Endodermal cell (in vitro differentiated cells): Measurements from ENCODE around the gene PRUNE2. TPM values are rescaled to one million over a fixed set of nuclear protein-coding genes. Genes with fewer than 3 reads are reported as not detected.

Experiments used
- DNase-seq: peaks from one replicate; pipeline ENCODE4 v3.0.0-alpha.2; 2017
- H3K27ac ChIP-seq: 2 replicates; pipeline ENCODE4 v1.5.1; 2013; ENCODE audit warnings: mild to moderate bottlenecking, low read depth, low read length, moderate library complexity
- H3K27me3 ChIP-seq: 2 replicates; pipeline ENCODE4 v1.6.1; 2013; ENCODE audit warnings: mild to moderate bottlenecking, low read length, moderate library complexity; ENCODE audit not compliant: insufficient read depth, control insufficient read depth, poor library complexity, severe bottlenecking
- H3K36me3 ChIP-seq: 2 replicates; pipeline ENCODE4 v1.7.0; 2013; ENCODE audit warnings: mild to moderate bottlenecking, low read length, moderate library complexity; ENCODE audit not compliant: control insufficient read depth, insufficient read depth
- H3K4me1 ChIP-seq: one replicate; pipeline ENCODE4 v1.7.0; 2013; ENCODE audit warnings: low read length; ENCODE audit not compliant: control insufficient read depth, insufficient read depth
- H3K4me3 ChIP-seq: 2 replicates; pipeline ENCODE4 v1.5.1; 2013; ENCODE audit warnings: mild to moderate bottlenecking, low read length, moderate library complexity
- H3K9ac ChIP-seq: 2 replicates; pipeline ENCODE4 v1.6.1; 2013; ENCODE audit warnings: mild to moderate bottlenecking, low read length, moderate library complexity; ENCODE audit not compliant: poor library complexity, severe bottlenecking; ENCODE audit errors: extremely low read depth
- H3K9me3 ChIP-seq: 2 replicates; pipeline ENCODE4 v1.6.1; 2013; ENCODE audit warnings: mild to moderate bottlenecking, low read length, moderate library complexity; ENCODE audit not compliant: control insufficient read depth
- H3K27ac Mint-ChIP-seq: 2 replicates; pipeline ENCODE4 v1.8.0; 2020; ENCODE audit warnings: mixed read lengths
- H3K27me3 Mint-ChIP-seq: 2 replicates; pipeline ENCODE4 v1.8.0; 2021; ENCODE audit warnings: mild to moderate bottlenecking, mixed read lengths; ENCODE audit not compliant: insufficient read depth
- H3K36me3 Mint-ChIP-seq: 2 replicates; pipeline ENCODE4 v1.8.0; 2020; ENCODE audit warnings: low read depth, mixed read lengths
- H3K4me1 Mint-ChIP-seq: 2 replicates; pipeline ENCODE4 v1.8.0; 2020; ENCODE audit warnings: mixed read lengths
- H3K4me3 Mint-ChIP-seq: 2 replicates; pipeline ENCODE4 v1.8.0; 2020; ENCODE audit warnings: mild to moderate bottlenecking, moderate library complexity, mixed read lengths
- H3K9me3 Mint-ChIP-seq: 2 replicates; pipeline ENCODE4 v1.8.0; 2020; ENCODE audit warnings: mild to moderate bottlenecking, mixed read lengths
- WGBS, 2 experiments: methylation state at CpG; one replicate each; pipeline versions ENCODE4 v1.1.5 to v1.1.7; 2013; ENCODE audit warnings: missing lambda C conversion rate in 2 of 2, mixed read lengths in 1 of 2; ENCODE audit not compliant: insufficient coverage in 1 of 2, insufficient read length in 1 of 2; 5-methylcytosine and 5-hydroxymethylcytosine counted together
- total RNA-seq, 2 donors: library from RNA; stranded (reverse); fragmentation: NEBNext Ultra II Directional in 1 of 2; extraction: Animal tissue kit (Norgen Biotek cat#: 25700) in 1 of 2; gene quantifications; 2 replicates in 1 of 2; 3 replicates in 1 of 2; pipeline ENCODE4 v1.2.1, GENCODE V29; 2021
- TF ChIP-seq, protein P1 (sequence below): fragments of 200-600 bp; sonication (generic); conservative IDR thresholded peaks from 2 replicates; pipeline ENCODE4 v1.5.0; 2021; ENCODE audit warnings: antibody characterized with exemption, mild to moderate bottlenecking

PRUNE2 gene
- total RNA-seq, 2 donors from 2014 or later = 4.1 to 6.8 TPM

DNA sequence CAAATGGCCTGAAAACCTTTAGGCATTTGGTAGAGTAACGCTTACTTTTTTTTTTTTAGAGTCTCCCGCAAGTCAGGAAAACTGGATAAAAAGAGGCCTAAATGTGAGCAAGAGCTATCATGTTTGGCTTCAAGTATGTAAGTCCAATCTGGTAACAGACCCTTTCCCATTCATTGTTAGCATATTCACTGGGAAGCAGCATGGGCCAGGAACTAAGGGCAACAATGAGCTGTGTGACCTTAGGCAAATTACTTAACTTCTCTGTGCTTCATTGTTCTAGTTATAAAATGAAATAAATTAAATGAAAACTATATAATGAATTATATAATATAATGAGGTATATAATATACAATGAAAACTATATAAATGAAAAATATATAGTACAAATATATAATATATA is 256.0 kb downstream of the PRUNE2 start:
- 95 to 100% methylated on average over 2 of the region's 2 CpGs for WGBS, 2 experiments
- Mint-ChIP-seq H3K36me3 (no peaks in the 10 kb centered on the region), H3K9me3 (no peaks in the 10 kb centered on the region), H3K27ac (no peak overlapping the region), H3K4me3 (no peak overlapping the region), H3K4me1 (peaks cover 30% of the 10 kb centered on the region), H3K27me3 (peaks cover 2% of the 10 kb centered on the region)
- Histone ChIP-seq H3K9me3 (no peaks in the 10 kb centered on the region), H3K36me3 (no peaks in the 10 kb centered on the region), H3K4me3 (no peak overlapping the region), H3K27me3 (no peaks in the 10 kb centered on the region), H3K27ac (no peak overlapping the region), H3K9ac (no peak overlapping the region), H3K4me1 (peaks cover 17% of the 10 kb centered on the region)
- no peak for DNase-seq
- TF ChIP-seq, protein P1, sequence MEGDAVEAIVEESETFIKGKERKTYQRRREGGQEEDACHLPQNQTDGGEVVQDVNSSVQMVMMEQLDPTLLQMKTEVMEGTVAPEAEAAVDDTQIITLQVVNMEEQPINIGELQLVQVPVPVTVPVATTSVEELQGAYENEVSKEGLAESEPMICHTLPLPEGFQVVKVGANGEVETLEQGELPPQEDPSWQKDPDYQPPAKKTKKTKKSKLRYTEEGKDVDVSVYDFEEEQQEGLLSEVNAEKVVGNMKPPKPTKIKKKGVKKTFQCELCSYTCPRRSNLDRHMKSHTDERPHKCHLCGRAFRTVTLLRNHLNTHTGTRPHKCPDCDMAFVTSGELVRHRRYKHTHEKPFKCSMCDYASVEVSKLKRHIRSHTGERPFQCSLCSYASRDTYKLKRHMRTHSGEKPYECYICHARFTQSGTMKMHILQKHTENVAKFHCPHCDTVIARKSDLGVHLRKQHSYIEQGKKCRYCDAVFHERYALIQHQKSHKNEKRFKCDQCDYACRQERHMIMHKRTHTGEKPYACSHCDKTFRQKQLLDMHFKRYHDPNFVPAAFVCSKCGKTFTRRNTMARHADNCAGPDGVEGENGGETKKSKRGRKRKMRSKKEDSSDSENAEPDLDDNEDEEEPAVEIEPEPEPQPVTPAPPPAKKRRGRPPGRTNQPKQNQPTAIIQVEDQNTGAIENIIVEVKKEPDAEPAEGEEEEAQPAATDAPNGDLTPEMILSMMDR = no peak

DNA sequence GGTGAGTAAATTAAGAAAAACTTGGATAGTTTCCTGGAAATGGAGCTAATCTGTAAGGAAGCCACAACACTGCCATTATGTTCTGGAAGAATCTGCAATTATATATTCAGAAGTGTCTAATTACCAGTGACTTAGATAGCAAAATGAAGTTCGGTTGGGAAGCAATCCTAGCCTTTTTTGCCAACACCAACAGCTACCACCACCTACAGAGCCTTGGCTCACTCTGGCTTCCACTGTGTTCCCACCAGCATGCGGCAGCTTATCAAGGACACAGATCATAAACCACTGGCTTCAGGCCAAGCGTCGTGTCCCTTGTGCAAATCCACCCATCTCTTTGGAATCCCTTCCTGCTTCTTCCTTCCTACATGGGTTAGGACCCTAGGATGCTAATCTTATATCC is 259.7 kb downstream of the PRUNE2 start:
- no peaks in the 10 kb centered on the region for H3K27me3 ChIP-seq
- TF ChIP-seq, protein P1 = no peak
- no peak for DNase-seq
- H3K9me3 Mint-ChIP-seq = no peaks in the 10 kb centered on the region
- no peak overlapping the region for H3K4me3 Mint-ChIP-seq
- H3K9me3 ChIP-seq = no peaks in the 10 kb centered on the region
- H3K4me1 Mint-ChIP-seq = peaks cover 45% of the 10 kb centered on the region
- H3K36me3 Mint-ChIP-seq = no peaks in the 10 kb centered on the region
- no peak overlapping the region for H3K27ac ChIP-seq
- H3K27me3 Mint-ChIP-seq = peaks cover 6% of the 10 kb centered on the region
- no peaks in the 10 kb centered on the region for H3K36me3 ChIP-seq
- H3K4me1 ChIP-seq = peaks cover 26% of the 10 kb centered on the region
- no peak overlapping the region for H3K4me3 ChIP-seq
- 90 to 97% methylated on average over 3 to 4 of the region's 4 CpGs for WGBS, 2 experiments
- H3K9ac ChIP-seq = no peak overlapping the region
- peak overlapping the region; percentile 35 for H3K27ac Mint-ChIP-seq

DNA sequence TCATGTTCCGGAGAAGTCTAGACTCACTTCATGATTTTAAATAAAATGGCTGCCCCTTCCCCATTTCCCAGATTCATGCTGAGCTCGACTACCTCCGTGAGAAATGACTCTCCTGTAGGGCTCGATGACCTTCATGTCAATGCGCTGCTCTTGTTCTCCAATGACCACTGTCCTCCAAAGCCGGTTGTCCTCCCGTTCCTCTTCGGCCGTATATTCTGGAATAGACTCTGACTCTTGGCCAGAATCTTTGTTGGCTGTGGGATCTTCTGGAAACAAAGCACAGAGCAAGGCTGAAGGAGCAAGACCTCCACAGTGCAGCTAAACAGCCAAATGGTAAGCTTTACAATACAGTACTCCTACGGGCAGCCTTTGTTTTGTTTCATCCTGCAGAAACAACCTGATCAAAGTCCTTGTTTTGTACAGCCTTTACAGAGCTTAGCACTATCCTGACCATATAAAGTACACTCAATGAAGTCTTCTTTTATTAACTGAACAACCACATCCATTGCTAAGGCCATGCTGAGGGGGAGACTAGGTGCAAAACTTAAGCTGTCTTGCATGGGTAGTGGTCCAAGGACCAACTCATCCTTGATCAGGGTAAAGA is 261.2 kb downstream of the PRUNE2 start:
- Histone ChIP-seq H3K9ac (no peak overlapping the region), H3K27ac (no peak overlapping the region), H3K9me3 (no peaks in the 10 kb centered on the region), H3K4me3 (no peak overlapping the region), H3K27me3 (no peaks in the 10 kb centered on the region), H3K4me1 (peaks cover 16% of the 10 kb centered on the region), H3K36me3 (no peaks in the 10 kb centered on the region)
- Mint-ChIP-seq H3K4me1 (peaks cover 38% of the 10 kb centered on the region), H3K27ac (no peak overlapping the region), H3K4me3 (no peak overlapping the region), H3K36me3 (no peaks in the 10 kb centered on the region), H3K27me3 (peaks cover 6% of the 10 kb centered on the region), H3K9me3 (no peaks in the 10 kb centered on the region)
- 90 to 95% methylated on average over 9 to 10 of the region's 10 CpGs for WGBS, 2 experiments
- TF ChIP-seq, protein P1 = no peak
- no peak for DNase-seq
